HG03354 (cell line): Measurements from ENCODE around the gene EEFSEC.

Experiments
- ATAC-seq: cut with Tn5 transposase; IDR thresholded peaks from one replicate; pipeline ENCODE4 v1.9.1; 2021; ENCODE audit warnings: mild to moderate bottlenecking; ENCODE audit not compliant: unreplicated experiment, poor library complexity, severe bottlenecking

Gene EEFSEC

DNA sequence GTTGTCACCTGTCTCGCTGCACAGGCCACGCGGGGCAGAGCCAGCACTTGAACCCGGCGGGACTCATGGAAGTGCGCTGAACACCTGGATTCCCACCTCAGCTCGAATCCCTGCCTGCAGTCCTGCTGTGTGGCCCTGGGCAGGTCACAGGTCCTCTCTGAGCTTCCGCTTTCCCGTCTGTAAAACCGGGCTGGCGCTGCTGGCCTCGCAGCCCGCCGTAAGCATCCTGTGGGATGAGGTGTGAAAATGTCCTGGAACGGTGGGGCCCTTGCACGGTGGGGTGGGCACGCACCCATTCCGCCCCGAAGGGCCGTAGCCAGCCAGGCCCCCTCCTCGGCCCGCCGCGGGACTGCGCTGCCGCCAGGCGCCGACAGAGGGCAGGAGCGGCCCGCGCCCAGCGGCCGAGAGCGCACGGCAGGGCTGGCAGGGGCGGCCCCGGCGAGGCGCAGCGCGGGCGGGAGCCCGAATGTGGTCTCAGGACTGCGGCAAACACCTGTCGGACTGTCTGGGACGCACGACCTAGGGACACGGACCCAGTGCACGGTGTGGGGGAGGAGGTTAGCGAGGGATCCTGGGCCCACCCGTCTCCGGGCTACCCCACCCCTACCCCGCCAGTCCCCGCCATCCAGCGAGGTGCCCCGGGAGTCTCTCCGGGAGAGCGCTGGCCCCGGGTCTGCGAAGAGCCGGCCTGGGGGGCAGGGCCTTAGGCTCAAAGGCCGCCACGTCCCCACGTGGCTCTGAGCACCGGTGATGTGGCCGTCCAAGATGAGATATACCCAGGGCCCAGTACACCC is 273.0 kb downstream of the EEFSEC start:
- ATAC-seq: peak; percentile 83

DNA sequence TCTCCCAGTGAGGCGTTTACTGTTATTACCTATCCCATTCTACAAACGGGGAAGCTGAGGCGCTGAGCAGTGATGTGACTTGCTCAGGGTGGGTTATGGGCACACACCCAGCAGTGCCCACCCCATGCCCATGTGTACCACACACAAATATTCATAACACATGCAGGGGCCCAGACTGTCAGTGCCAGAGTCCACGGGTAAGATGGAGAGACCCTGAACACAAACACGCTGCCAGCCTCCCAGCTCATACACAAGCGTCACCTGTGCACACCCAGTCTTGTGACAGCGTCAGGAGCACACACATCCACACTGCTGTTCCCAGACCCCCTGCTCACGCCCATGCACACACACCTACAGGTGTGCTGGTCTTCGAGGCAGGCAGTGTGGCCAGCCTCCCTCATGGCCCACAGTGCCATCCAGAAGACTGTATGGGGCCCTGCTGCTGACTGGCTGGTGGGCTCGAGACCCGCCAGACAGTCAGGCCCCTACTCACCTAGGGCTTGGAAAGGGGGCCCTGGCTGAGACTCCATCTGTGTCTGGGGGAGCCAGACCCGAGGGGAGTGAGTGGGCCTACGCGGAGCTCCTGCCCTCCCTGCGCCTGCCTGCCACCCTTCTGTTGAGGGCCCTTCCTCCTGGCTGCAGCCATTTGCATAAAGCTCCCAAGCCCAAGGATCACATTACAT is 274.0 kb downstream of the EEFSEC start:
- ATAC-seq: no peak

DNA sequence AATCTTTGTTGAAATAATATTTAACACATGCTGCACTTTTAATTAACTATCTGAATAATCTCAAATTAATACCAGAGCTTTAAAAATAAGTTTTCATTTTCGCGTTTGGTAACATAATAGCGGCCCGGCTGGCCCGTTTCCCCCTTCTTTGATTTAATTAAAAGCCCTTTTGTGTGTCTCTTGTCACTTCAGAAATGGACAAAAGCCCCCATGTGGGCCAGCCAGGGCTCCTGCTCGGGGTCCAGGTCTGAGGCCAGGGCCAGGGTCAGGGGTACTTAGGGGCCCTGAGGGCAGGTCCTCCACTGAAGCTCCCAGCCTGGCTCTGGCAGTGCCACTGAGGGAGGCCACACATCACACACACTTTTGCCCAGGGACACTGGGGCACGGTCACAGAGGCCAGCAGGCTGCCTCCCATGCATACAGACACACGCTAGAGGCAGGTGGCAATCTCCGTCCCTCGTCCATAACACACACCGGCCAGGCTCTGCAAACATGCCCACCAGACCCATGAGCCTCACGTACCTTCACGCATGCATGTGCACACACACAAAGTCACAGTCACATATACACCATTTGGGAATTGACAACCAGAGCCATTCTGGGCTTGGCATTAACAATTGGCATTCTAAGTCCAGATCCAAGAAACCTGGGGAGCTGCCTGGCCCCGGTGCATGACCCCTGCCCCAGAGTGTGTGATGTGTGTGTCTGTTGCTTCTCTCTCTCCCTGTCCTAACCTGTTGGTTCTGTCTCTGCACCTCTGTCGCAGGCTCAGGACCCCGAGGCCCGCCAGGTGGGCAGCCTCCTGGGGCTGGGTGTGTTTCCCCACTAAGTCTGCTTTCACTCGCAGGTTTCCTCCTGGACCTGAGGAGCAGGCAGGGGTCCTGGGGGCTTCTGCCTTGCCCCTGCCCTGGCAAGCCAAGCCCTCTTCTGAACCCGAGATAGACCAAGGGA is 274.9 kb downstream of the EEFSEC start:
- ATAC-seq: no peak

DNA sequence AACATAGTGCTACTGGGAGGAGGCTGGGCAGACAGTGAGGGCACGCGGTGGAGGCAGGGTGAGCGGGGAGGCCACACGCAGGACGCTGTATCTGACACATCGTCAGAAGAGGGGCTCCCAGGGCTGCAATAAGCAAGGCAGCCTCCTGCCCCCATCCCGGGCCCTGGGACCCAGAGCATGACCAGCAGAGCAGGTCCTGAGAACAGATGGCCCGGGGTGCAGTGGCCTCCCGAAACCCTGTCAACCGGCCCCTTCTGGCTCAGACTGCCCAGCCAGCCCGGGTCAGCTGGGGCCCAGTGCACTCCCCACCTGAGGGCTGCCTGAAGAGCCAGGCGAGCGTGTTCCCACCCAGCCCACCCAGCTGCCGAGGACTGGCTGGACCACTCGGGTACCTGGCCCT is 276.0 kb downstream of the EEFSEC start:
- no peak for ATAC-seq

DNA sequence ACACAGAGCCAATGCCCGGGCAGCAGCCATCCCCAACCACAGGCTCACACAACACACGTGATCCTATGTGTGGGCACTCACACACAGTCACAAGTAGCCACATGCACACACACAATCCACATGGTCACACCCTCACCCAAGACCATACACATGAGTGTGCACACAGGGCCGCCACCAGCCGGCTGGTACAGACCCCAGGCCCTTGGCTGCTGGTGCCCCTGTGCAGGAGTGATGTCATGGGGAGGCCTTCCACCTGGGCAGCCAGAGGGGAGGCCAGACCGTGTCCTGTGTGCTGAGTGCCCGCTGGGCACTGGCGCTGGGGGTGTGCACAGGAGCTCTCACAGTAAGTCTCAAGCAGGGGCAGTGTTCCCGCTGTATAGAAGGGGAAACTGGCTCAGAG is 276.5 kb downstream of the EEFSEC start:
- ATAC-seq: no peak

DNA sequence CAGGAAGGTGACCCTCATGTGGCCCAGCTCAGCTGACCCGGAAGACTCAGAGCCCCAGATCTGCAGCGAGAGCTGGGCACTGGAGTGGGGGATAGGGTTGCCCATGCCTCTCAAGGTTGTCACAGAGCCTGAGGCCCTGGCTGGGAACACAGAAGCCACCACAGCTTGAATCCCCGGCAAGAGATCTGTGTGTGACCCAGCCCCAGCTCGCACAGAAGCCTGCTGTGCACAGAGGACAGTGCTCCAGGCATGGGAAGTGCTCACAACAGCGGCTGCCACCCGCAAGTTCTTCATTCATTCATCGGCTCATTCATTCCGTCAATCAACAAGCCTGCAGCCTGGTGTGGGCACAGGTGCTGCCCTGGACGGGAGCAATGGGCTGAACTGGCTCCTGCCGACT is 277.0 kb downstream of the EEFSEC start:
- no peak for ATAC-seq

DNA sequence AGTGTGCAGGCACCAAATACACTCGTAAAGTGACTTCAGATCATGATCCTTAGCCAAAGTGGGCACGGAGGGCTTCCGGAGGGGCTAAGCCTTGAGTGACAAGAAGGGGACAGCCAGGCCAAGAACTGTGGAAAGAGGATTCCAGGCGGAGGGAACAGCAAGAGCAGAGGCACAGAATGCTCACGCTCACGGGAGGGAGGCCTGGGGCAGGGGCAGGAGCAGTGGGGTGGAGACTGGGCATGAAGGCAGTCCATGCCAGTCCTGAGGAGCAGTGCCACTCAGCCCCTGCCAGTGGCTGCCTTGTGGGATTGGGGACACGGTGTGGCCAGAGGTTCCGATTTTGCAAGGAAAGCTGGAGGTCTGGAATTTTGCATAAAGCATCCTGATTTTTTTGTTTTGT is 277.4 kb downstream of the EEFSEC start:
- no peak for ATAC-seq

DNA sequence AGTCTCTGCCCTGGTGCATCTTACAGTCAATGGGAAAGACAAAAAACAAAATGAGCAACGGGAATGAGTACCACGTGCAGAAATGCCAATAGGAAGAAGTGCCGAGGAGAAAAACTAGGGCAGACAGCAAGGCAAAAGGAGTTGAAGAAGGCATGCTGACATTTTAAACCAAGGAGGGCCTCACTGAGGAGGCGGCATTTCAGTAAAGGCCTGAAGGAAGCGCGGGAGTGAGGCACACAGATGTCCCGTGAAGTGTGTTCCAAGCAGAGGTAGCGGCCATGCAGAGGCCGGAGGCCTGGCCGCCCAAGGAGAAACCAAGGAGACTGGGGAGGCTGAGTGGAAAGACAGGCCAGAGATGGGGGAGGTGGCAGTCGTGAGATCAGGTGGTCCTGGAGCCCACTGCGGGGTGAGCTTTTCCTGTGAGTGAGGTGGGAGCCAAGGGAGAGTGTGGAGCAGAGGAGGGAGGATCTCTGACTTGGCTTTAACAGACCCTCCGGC is 278.6 kb downstream of the EEFSEC start:
- no peak for ATAC-seq

DNA sequence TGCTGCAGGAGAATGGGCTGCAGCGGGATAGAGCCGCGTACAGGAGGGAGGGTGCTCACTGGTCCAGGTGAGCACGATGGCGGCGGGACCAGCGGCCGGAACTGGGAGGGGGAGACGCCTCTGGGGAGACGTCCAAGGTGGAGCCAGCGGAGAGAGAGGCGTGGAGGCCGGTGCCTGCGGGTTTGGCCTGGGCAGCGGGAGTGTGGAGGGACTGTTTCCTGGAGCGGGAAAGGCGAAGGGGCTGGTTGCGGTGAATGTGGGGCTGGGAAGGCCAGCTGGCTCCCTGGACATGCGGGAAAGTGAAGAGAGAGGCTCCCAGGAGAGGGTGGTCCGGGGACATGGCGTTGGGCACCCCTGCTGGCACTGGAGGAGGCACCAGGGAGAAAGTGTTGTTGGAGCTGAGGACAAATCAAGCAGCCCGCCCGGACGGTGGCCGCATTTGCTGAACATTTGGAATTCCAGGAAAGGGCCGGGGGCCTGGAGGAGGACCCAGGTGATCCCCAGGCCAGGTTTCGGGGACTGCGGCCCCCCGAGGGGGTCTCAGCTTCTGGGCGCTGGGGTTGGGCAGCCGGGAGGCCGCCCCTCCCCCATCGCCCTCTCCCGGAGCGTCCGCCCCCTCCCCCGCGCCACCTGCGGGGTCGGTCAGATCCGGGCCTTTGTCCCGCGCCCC is 279.2 kb downstream of the EEFSEC start:
- no peak for ATAC-seq

DNA sequence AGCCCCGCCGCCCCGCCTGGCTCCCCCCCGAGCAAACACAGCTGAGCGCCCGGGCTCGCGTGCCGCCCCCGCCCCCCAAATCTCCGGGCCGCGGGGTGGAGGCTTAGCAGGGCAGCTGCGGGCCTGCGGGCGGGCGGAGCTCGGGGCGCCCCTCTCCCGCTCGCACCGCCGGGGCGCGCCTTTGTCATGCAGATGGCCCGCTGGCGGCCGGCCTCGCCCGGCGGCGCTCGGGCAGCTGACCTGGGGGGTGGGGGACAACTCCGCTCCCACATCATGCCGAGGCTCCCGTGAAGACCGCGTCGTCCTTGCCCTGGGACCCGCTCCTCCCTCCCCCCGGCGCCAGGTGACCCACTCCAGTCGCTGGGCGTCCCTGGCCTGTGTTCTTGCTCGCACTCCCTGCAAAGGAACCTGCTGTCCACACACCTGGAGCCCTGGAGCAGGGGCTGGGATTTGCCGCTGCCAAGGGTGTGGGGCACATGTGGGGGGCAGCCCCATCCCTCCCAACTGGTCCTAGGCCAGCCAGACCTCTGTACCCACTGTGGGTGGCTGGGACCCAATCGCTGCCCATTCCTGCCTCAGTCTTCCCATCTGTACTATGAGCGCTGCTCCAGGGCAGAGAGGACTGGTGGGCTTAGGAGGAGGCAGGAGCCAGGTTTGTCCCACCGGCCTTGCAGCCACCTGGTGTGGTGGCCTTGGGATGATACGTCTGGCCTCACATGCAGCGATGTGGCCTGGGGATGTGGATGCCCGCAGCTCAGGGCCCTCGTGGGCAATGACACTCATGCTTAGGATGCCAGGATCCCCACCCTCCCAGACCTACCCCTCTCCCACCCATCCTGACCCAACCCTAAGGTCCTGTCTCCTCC is 279.9 kb downstream of the EEFSEC start:
- no peak for ATAC-seq

DNA sequence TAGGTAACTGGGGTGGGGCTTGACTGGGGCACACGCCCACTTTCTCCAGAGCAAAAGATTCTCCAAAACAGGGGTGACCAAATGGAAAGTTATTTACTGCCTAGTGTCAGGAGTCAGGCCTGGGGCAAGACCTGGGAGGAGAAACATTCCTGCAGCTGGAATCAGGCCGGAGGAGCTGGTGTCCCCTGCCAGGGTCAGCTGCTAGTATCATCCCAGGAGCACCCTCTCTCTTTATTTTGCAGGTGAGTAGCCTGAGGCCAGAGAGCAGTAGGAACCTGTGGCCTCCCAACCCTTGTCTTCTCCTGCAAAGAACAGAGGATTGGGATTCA is 280.5 kb downstream of the EEFSEC start:
- no peak for ATAC-seq

DNA sequence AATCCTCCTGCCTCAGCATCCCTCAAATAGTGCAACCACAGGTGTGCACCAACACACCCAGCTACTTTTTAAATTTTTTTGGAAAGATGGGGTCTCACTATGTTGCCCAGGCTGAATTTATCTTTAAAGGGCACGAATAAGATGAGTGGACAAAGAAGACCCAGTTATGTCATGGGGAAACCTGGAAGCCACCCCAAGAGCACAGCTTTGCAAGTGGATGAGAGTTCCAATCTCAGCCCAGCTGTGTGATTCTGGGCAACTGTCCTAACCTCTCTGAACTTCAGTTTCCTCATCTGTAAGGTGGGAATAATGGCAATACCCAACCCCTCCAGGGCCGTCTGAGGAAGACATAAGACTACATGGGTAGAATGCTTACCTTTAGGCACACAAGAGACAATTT is 281.2 kb downstream of the EEFSEC start:
- no peak for ATAC-seq

DNA sequence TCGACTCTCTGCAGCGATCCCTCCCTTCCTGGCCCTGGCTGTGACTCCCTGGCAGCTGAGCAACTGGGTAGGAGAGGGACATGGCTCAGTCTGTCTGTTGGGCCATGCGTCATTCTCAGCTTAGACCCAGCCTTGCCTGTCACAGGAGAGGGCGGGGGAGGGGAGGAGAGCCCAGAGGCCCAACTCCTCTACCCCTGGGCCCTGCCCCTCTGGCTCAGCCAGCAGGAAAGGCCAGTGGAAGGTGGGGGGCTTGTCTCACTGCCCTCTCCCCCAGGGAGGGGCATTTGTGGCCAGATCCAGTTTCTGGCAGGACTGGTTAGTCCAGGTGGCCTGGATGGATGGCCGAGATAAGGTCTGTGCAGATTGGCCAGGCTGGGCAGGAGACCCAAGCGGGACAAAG is 281.8 kb downstream of the EEFSEC start:
- no peak for ATAC-seq

DNA sequence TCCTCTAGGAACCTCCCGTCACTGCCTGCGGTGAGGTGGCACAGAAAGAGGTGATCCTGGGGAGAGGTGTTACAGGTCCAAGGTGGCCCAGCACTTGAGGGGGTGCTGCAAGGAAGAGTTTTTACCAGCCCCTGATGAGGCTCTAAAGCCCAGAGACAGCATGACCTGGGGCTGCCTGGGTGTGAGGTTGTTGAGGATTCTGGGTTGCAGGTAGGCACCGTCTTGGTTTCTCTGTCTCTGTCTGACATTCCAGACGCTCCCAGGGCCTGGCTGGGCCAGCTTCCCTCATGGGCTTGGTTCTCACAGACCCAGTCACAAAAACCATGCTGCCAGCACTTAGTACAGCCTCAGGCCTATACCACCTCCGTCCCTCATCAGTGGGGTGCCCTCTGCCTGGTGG is 282.3 kb downstream of the EEFSEC start:
- ATAC-seq: no peak

DNA sequence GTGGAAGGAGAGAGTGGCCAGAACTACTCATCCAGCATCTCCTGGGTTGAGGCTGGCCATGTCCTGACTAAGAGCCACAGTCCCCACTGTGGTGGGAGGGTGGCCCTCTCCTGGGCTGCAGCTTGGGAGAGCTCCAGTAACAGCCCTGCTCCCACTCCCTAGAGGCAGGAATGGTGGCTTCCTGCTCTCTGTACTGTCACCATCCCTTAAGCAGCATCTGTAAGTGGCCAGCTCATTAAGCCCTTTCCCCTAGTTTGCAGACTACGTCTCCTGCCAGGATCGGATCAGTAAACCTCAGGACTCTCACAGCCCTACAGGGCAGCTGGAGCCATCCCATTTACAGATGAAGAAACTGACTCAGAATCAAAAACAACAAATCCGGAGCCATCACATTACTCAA is 282.9 kb downstream of the EEFSEC start:
- no peak for ATAC-seq

DNA sequence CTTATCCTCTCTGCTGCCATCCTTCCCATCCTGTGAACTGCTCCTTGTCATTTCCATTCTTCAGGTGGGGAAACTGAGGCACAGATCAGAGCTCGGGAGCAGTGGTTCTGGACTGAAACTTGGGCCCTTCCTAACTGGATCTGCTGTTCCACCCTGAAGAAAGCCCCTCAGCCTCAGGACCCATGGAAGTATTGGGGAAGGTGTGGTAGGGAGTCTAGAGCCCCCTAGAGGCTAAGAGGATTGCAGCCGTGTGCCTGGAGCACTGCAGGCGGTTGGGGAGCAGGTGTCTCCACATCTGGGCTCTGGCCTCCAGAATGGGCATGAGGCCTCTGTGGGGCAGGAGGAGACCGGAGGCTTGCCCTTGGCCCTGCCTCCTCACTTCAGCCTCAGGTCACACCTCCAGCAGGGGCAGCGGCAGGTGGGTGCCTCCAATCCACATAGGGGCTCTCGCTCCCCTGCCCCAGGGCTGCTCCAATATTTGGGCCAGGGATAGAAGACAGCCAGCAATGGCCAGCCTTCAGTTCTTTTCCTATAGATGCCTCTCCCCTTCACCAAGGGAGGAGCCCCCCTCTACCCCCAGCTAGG is 285.3 kb downstream of the EEFSEC start:
- no peak for ATAC-seq

DNA sequence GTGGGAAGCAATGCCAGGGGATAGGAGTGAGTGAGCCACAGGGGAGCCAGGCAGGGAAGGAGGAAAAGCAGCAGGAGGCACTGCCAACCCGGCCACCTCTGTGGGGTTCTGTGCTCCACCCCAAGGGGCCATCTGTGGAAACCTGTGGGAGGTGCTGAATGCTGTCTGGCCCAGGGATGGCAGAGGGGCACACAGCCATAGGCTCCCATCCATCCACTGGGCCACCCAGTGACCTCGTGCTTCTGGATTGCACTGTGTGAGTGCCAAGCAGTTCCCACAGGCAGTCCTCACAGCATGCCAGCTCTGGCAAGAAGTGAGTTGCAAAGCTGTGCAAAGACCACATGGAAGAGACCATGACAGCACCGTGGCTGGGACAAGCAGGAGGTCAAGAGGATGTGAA is 285.9 kb downstream of the EEFSEC start:
- ATAC-seq: no peak

DNA sequence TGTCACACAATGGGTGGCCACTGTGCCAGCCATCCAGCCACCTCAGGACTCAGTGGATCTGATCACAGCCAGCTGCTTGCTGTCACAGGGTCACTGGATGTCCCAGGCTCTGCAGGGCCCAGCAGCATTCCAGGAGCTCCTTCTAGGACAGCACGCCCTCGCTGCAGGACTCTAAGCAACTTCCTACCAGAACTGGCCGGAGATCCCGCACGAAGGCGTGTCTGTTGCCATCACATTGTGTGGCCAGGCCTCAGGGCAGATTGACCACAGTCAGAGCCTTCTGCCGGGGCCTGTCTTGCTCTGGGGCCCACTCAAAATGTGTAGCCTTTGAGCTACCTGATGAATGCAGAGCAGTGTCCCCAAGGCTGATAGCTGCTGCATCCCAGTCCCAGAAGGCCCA is 288.8 kb downstream of the EEFSEC start:
- no peak for ATAC-seq

DNA sequence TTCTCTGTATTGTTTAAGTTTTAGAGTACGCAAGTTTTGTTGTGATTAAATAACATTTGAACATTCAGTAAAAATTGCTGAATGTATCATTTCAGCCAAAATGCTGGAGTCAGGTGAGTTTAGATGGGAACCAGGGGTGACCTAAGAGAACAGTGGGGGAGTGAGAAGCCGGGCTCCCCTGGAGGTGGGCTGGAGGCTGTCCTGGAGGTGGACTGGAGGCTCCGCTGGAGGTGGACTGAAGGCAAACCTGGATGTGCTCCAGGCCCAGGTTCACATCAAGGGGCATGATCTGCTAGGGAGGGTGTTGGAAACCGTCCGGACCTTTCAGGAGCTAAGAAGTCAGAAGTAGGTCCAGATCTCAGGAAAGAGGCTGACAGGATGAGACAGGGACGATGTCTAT is 289.7 kb downstream of the EEFSEC start:
- no peak for ATAC-seq
